GM23248 (cell line): ENCODE results near the gene DYNLT5. TPM values are rescaled to one million over a fixed set of nuclear protein-coding genes. Genes with fewer than 3 reads are reported as not detected.

ENCODE experiments used
- DNase-seq: peaks from one replicate; pipeline ENCODE4 v3.0.0-alpha.2; 2015
- H2AFZ ChIP-seq: fragments of 200-600 bp; sonication (generic); 2 replicates; pipeline ENCODE4 v1.6.1; 2016; ENCODE audit warnings: antibody characterized with exemption
- H3F3A ChIP-seq: fragments of 200-600 bp; sonication (generic); 2 replicates; pipeline ENCODE4 v1.6.1; 2016; ENCODE audit warnings: mild to moderate bottlenecking, antibody characterized with exemption, mixed run types; ENCODE audit not compliant: insufficient read depth
- H3K27ac ChIP-seq: fragments of 200-600 bp; sonication (generic); 2 replicates; pipeline ENCODE4 v1.5.1; 2016; ENCODE audit warnings: mild to moderate bottlenecking
- H3K27me3 ChIP-seq: fragments of 200-600 bp; sonication (generic); replicated peaks from 2 replicates; pipeline ENCODE4 v1.6.1; 2016; ENCODE audit warnings: mild to moderate bottlenecking; ENCODE audit not compliant: insufficient read depth
- H3K36me3 ChIP-seq: fragments of 200-600 bp; sonication (generic); 2 replicates; pipeline ENCODE4 v1.6.1; 2016; ENCODE audit warnings: low read depth, mild to moderate bottlenecking
- H3K4me1 ChIP-seq: fragments of 200-600 bp; sonication (generic); 2 replicates; pipeline ENCODE4 v1.6.1; 2016; ENCODE audit warnings: mild to moderate bottlenecking; ENCODE audit not compliant: insufficient read depth
- H3K4me2 ChIP-seq: fragments of 200-600 bp; sonication (generic); one replicate; pipeline ENCODE4 v1.6.1; 2016; ENCODE audit warnings: mild to moderate bottlenecking; ENCODE audit not compliant: unreplicated experiment
- H3K4me3 ChIP-seq: fragments of 200-600 bp; sonication (generic); 2 replicates; pipeline ENCODE4 v1.5.1; 2016; ENCODE audit warnings: mild to moderate bottlenecking
- H3K79me2 ChIP-seq: fragments of 200-600 bp; sonication (generic); 2 replicates; pipeline ENCODE4 v1.6.1; 2016; ENCODE audit warnings: mild to moderate bottlenecking; ENCODE audit not compliant: insufficient read depth
- H3K9ac ChIP-seq: fragments of 200-600 bp; sonication (generic); 2 replicates; pipeline ENCODE4 v1.6.1; 2016; ENCODE audit warnings: mild to moderate bottlenecking
- H3K9me2 ChIP-seq: fragments of 200-600 bp; sonication (generic); 2 replicates; pipeline ENCODE4 v1.6.1; 2016; ENCODE audit warnings: mixed run types, mild to moderate bottlenecking, moderate library complexity; ENCODE audit not compliant: insufficient read depth
- H3K9me3 ChIP-seq: fragments of 200-600 bp; sonication (generic); one replicate; pipeline ENCODE4 v1.6.1; 2017; ENCODE audit warnings: low read depth
- H4K20me1 ChIP-seq: fragments of 200-600 bp; sonication (generic); 2 replicates; pipeline ENCODE4 v1.6.0; 2016; ENCODE audit not compliant: insufficient read depth
- EZH2 ChIP-seq: fragments of 200-600 bp; sonication (generic); IDR thresholded peaks from 2 replicates; pipeline ENCODE4 v1.6.1; 2018; ENCODE audit warnings: antibody characterized with exemption, mild to moderate bottlenecking; ENCODE audit not compliant: insufficient read depth, poor library complexity, severe bottlenecking
- EZH2phosphoT487 ChIP-seq: fragments of 200-600 bp; sonication (generic); IDR thresholded peaks from 2 replicates; pipeline ENCODE4 v1.6.1; 2018; ENCODE audit warnings: antibody characterized with exemption, moderate library complexity, mild to moderate bottlenecking, low read depth; ENCODE audit not compliant: insufficient read depth
- WGBS, 2 experiments: methylation state at CpG; one replicate each; pipeline ENCODE4 v1.1.6; 2015 to 2017; ENCODE audit warnings: low lambda C conversion rate in 2 of 2, low coverage in 1 of 2; ENCODE audit errors: missing lambda C conversion rate in 2 of 2; 5-methylcytosine and 5-hydroxymethylcytosine counted together
- in situ Hi-C: fragments of 300-500 bp; cut with MboI; formaldehyde crosslinking; loops from 2 replicates; pipeline ENCODE4 v1.15.0; 2020
- polyA plus RNA-seq: library from polyadenylated mRNA; unstranded; fragments of >200 nt; fragmentation: Nextera tagmentation; extraction: Ambion mirVana; gene quantifications from 2 replicates; pipeline ENCODE4 v1.2.1, GENCODE V29; 2016
- total RNA-seq: library from RNA; depleted of rRNA; stranded (reverse); fragments of >200 nt; shearing (Covaris generic); gene quantifications from 2 replicates; pipeline ENCODE4 v1.2.3, GENCODE V29; 2014

Gene DYNLT5
- total and polyA plus RNA-seq, 2 experiments from 2014 or later, result 2.3 to 3.0 TPM

DNA sequence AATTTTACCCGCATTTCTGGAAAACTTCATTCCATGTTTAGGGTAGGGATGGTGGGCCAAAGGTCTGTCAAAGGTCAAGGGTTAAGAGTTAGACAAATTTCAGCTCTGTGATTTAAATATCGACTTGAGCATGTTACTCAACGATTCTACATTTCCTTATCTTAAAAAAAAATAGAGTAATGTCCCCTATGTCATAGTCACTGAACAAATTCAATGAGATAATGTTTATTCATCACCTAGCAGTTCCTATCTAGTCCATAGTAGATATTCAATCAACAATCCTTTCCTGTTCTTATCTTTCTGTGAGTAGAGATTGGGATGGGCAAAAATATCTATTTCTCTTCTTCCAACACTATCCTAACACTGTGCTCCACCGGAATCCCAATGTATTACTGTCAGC lies 1.1 kb upstream of the DYNLT5 start:
- peaks cover 29% of the 10 kb centered on the region for H3F3A ChIP-seq
- peaks cover 25% of the 10 kb centered on the region for H3K4me1 ChIP-seq
- H3K9me2 ChIP-seq, result no peaks in the 10 kb centered on the region
- no peak for DNase-seq
- H3K36me3 ChIP-seq, result no peaks in the 10 kb centered on the region
- no peak overlapping the region for H3K4me2 ChIP-seq
- no peak overlapping the region for H3K4me3 ChIP-seq
- H3K9me3 ChIP-seq, result no peaks in the 10 kb centered on the region
- H3K79me2 ChIP-seq, result no peaks in the 10 kb centered on the region
- no peak for TF ChIP-seq EZH2phosphoT487
- TF ChIP-seq EZH2, result no peak
- in situ Hi-C loops, result no loop called here
- H2AFZ ChIP-seq, result peak overlapping the region; percentile 94
- WGBS, 2 experiments, result 81 to 82% methylated on average over 4 of the region's 4 CpGs
- H4K20me1 ChIP-seq, result no peaks in the 10 kb centered on the region
- H3K27ac ChIP-seq, result no peak overlapping the region
- no peaks in the 10 kb centered on the region for H3K27me3 ChIP-seq
- H3K9ac ChIP-seq, result no peak overlapping the region

DNA sequence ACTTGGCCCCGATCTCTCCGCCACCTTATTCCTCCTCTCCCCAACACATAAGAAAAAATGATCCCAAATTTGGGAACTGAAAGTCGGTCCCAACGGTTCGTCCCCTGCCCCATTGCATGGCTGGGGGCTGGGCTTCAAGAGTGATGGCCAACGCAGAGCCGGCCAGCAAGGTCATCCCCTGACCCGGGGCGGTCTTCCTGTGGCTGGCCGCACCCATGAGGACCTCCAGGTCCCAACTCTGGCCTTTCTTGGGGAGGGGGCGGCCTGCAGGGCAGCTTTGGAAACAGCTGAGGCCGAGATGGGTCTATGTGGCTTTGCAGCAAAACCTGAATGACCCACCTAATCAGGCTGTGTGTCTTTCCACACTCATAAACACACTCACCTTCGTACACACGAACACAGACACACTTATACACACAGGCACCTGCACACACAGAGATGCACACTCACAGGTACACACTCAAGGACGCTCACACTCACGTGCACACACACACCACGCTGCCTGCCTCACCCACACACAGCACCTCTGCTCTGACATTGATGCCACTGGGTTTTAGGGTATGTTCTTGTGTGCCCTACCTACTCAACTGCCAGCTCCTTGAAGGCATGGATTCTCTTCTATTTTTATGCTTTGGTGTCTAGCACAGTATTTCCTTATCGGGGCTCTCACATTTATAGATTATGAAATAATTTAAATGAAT lies 562 bp downstream of the DYNLT5 start:
- TF ChIP-seq EZH2phosphoT487 (no peak), EZH2 (no peak)
- Histone ChIP-seq H3K4me1 (peaks cover 14% of the 10 kb centered on the region), H3K36me3 (no peaks in the 10 kb centered on the region), H3K9me2 (no peaks in the 10 kb centered on the region), H3K79me2 (no peaks in the 10 kb centered on the region), H3F3A (peaks cover 16% of the 10 kb centered on the region; the same call in 1 of the 2 replicates), H3K9ac (peak overlapping the region; percentile 68), H3K4me2 (peak overlapping the region; percentile 82), H2AFZ (peak overlapping the region; percentile 94), H3K9me3 (no peaks in the 10 kb centered on the region), H3K4me3 (peak overlapping the region; percentile 76), H4K20me1 (no peaks in the 10 kb centered on the region), H3K27me3 (no peaks in the 10 kb centered on the region), H3K27ac (no peak overlapping the region)
- no peak for DNase-seq
- in situ Hi-C loops, result no loop called here
- WGBS, 2 experiments, result 45 to 50% methylated on average over 16 to 18 of the region's 18 CpGs

DNA sequence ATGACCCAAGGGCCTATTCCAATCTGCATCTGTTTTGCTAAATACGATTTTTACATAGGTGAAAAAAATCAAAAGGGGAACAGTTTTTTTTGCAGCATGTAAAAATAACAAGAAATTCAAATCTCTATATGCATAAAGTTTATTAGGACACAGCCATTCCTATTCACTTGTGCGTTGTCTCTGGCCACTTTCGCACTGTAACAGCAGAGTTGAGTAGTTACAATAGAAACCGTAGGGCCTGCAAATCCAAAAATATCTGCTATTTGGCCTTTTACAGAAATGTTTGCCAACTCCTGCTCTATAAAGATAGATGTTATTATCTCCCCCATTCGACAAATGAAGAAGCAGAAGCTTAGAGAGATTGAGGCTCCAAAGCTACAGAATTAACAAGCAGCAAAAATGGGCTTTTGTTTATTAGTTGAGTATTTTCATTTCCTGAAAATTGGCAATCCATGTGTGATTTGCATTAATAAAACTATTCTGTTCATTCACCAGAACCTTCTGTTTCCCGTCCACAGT lies 5.5 kb downstream of the DYNLT5 start:
- in situ Hi-C loops, result no loop called here
- no peak overlapping the region for H3K4me3 ChIP-seq
- H3F3A ChIP-seq, result peaks cover 9% of the 10 kb centered on the region
- H3K4me2 ChIP-seq, result no peak overlapping the region
- H2AFZ ChIP-seq, result 0 out of 2 replicates have a peak overlapping the region, but pooled peaks have one; percentile 8
- no peaks in the 10 kb centered on the region for H3K9me2 ChIP-seq
- no peaks in the 10 kb centered on the region for H4K20me1 ChIP-seq
- no peaks in the 10 kb centered on the region for H3K27me3 ChIP-seq
- H3K4me1 ChIP-seq, result no peaks in the 10 kb centered on the region
- no peak overlapping the region for H3K9ac ChIP-seq
- TF ChIP-seq EZH2phosphoT487 (no peak), EZH2 (no peak)
- 78 to 79% methylated on average over 6 of the region's 6 CpGs for WGBS, 2 experiments
- H3K27ac ChIP-seq, result no peak overlapping the region
- H3K9me3 ChIP-seq, result no peaks in the 10 kb centered on the region
- no peak for DNase-seq
- no peaks in the 10 kb centered on the region for H3K79me2 ChIP-seq
- H3K36me3 ChIP-seq, result no peaks in the 10 kb centered on the region

DNA sequence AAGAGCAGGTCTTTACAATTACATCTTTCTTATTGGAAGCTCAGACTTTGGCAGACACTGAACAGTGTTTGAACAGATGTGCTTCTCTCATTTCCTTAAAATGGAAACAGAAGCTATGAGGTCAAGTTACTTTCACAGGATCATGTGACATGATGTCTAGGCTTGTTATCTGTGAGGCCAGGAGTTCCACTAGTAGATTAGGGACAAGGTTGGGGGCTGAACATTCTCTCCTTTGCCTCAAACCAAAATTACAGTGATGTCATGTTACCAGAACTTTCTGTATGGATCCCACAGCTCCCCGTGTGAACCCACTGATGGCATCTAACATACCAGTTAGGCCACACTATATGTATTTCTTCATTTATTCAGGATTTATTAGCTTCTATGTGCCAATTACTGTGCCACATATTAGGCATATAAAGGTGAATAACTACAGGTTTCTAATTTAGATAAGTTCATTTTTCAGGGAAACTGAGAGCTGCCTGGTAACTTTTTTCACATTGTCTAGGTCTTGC lies 6.0 kb downstream of the DYNLT5 start:
- no peak overlapping the region for H3K4me2 ChIP-seq
- in situ Hi-C loops, result no loop called here
- no peaks in the 10 kb centered on the region for H3K27me3 ChIP-seq
- no peaks in the 10 kb centered on the region for H4K20me1 ChIP-seq
- no peak overlapping the region for H3K9ac ChIP-seq
- no peak overlapping the region for H3K4me3 ChIP-seq
- no peaks in the 10 kb centered on the region for H3K9me3 ChIP-seq
- no peaks in the 10 kb centered on the region for H3K4me1 ChIP-seq
- 61 to 81% methylated on average over 1 of the region's 1 CpG for WGBS, 2 experiments
- H3F3A ChIP-seq, result peaks cover 9% of the 10 kb centered on the region
- H3K27ac ChIP-seq, result no peak overlapping the region
- no peak for TF ChIP-seq EZH2
- H3K9me2 ChIP-seq, result no peaks in the 10 kb centered on the region
- no peak for DNase-seq
- H2AFZ ChIP-seq, result no peak overlapping the region
- no peaks in the 10 kb centered on the region for H3K36me3 ChIP-seq
- H3K79me2 ChIP-seq, result no peaks in the 10 kb centered on the region
